OCI-M2 (cell line): ENCODE results near the gene HACD1.
"Not testable (repeated sequence)": the region's sequence is repeated elsewhere in the genome, so short reads cannot be mapped to it uniquely, and the experiment has no call there.

ENCODE experiments used
- DNase-seq: peaks from one replicate; lab custom pipeline; 2025; ENCODE audit not compliant: unreplicated experiment; lab: John Stamatoyannopoulos, UW

The HACD1 gene

DNA sequence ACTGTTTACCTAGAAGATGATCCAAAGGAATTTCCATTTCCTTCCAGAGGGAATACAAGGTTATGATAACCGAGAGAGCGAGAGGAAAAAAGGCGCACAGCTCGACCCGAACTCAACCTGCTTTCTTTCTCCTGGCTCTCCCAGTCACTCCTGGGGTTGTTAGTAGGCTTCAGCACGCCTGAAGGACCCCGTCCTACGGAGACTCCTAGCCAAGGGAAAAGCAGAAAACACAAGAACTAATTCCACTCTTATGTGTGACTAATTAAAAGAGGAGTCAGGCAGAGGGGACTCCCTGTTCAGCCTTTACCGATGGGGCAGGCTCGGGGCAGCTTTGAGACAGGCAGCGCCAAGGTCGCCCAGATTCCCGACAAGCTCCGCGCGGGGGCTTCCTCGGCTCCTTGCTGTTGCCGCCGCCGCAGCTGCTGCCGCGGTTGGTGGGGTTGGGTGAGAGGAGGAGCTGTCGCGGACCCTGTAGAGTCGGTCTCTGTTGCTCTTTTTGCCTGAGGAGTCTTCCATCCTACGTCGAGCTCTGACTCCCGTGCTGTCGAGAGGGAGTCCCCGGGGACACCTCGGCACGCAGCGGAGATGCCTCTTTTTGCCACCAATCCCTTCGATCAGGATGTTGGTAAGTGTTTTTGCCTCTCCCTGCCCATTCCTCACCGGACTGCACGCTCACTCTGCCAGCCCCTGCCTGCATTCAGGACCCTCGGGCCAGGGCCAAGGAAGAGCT is 26.7 kb upstream of the HACD1 start, which contains the start of gene STAM:
Gene STAM, plus strand, starts transcription at position 397 of the 730 bp plus-strand sequence. Its CDS starts 189 bp downstream, at position 586.
- DNase-seq = peak; percentile 92

DNA sequence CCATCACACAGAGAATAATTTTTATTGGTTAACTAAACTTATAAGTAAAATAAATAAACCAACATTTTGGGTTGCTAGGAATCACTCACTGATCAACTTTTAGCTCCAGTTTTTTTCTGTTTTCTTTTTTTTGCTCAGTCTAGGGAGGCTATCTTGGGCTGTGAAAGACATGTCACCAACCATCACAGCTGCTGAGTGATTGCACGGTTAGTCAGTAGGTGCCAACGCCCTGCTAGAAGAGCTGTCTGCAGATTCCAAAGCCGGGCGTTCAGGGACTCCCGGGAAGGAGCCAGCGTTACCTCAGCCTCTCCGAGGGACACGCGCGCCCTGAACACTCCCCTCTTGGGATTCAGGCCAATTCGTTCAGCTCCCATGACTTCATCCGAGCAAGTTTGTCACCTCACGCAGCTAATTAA is 26.2 kb upstream of the HACD1 start:
- no peak for DNase-seq

DNA sequence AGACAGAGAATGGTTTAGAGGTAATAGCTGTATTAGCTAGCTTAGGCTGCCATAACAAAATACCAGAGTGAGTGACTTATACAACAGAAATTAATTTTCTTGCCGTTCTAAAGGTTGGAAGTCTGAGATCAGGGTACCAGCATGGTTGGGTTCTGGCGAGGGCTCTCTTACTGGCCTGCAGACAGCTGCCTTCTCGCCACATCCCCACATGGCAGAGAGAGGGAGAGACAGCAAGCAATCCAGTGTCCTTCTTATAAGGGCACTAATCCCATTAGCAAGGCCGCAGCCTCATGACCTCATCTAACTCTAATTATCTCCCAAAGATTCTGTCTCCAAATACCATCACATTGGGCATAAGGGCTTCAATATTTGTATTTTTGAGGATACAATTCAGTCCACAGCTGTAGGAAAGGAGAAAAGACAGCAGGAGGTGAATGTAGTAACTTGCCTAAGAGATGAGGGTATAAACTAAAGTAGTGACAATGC is 23.2 kb upstream of the HACD1 start:
- DNase-seq = no peak

DNA sequence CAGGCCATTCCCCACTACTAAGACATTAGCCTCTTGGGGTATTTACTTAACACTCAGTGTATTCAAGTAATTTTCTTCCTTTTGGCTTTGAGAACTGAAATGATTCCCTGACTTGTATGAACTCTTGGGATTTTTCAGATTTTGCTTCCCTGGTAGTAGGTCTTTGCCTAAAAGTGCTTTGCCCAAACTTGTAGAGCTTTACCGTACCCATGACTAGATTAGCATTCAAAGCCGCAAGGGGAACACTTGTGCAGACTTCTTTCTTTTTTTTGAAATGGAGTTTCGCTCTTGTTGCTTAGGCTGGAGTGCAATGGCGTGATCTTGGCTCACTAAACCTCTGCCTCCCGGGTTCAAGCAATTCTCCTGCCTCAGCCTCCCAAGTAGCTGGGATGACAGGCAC is 20.7 kb upstream of the HACD1 start:
- DNase-seq = no peak

DNA sequence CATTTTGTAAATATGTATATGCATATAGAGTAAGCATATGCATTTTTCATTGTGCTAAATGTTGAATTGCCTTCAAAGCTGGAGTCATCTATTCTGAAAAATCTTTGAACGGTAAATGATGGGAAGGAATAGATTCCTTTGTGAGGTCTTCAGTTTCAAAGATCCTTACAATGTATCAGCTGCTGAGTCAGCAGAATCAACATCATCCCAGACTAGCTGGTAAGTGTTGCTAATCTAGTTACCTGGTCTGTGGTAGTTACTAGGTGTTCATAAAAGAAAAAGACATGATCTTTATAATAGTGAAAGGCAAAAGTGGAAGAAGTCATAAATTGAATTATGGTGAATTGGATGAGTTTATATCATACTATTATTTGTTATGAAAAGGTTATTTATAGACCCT is 16.2 kb upstream of the HACD1 start:
- no peak for DNase-seq

DNA sequence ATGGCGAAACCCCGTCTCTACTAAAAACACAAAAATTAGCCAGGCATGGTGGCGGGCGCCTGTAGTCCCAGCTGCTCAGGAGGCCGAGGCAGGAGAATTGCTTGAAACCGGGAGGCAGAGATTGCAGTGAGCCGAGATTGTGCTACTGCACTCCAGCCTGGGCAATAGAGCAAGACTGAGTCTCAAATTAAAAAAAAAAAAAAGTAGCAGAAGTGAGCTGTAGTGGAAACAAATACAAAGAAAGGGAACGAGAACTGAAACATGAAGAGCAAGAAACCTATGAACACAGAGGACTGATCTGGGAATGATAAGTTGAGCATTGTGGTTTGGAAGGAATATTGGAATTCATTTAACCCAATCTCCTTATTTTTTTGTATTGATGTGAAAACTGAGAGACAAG is 15.4 kb upstream of the HACD1 start:
- DNase-seq = not testable (repeated sequence)

DNA sequence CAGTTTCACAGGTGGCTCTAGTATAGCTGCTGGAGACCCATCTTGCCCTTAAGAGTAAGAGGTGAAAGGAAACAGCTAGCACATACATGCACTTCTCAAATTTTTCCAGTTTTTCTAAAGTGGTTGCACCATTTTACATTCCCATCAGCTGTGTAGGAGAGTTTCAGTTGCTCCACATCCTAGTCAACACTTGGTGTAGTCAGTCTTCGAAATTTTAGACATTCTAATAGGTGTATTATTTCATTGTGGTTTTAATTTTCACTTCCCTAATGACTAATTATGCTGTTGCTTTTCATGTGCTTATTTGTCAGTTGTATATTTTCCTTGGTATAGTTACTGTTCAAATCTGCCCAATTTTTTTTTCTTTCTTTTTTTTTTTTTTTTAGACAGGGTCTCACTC is 9.5 kb upstream of the HACD1 start:
- no peak for DNase-seq

DNA sequence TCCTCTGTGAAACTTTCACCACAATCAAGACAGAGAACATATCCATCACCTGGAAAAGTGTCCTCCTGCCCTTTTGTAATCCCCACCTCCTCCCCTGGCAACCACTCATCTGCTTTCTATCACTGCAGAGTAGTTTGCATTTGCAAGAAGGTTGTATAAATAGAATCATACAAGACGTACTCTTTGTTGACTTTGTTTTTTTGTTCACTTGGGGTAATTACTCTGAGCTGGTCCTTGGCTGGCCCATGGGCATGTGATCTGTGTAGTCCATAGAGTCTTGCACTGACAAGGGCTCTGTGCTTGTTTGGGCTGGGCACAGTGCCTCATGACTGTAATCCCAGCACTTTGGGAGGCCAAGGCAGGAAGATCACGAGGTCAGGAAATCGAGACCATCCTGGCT is 7.8 kb upstream of the HACD1 start:
- DNase-seq = no peak

DNA sequence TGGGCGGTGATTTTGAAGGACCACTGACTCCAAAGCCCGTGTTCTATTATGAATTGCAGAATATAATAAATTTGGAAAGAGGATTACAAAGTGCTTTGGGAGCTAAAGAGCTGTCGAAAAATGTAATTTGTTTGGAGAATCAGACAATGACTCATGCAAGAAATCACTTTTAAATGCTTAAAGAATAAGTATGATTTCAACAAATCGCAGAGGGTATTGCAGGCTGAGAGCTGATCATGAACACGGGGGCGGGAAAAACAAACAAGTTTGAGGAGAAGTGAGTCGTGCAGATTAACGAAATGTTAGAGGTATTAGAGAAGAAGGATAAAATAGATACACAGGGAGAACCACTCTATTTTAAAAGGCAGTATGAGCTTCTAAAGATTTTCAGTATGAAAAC is 4.9 kb upstream of the HACD1 start:
- no peak for DNase-seq

DNA sequence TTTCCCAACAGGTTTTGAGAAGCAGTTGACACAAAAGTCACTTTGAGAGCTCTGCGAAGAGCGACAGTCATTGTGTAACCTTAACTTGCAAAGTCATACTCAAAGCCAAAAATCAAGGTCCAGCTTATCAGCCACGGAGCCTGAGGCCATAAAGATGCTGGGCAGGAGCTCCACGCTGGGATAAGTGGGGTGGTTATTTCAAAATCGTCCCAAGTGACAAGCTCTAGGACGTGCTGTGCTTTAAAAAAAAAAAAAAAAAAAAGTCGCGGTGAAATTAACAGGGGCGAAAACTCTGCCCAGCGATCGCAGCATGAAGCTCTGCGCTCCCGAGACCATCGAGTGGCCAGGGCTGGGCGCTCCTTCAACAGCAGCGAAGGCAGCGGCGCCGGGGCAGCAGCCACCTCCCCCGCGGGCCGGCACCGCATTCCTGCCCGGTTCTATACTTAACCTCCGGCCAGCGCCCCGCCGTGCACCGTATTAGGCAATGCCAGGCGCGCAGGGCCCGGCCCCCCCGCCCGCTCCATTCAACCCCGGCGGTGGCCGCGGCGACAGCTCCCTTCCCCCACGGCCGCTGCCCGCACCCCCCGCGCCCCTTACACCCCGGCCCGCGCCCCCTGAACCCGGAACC is 657 bp downstream of the HACD1 start:
- DNase-seq = no peak

DNA sequence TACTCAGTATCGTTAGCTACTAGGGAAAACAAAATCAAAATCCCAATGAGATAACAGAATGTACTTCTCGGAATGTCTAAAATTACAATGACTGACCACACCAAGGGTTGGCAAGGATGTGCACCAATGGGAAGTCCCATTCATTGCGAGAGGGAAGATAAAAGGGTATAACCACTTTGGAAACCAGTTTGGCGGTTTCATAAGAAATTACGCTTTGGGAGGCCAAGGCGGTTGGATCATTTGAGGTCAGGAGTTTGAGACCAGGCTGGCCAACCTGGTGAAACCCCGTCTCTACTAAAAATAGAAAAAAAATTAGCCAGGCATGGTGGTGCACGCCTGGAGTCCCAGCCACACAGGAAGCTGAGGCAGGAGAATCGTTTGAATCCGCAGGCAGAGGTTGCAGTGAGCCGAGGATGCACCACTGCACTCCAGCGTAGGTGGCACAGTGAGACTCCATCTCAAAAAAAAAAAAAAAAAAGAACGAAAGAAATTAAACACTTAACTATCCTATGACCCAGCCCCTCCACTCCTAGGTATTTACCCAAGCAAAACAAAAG is 7.6 kb downstream of the HACD1 start:
- DNase-seq = no peak

DNA sequence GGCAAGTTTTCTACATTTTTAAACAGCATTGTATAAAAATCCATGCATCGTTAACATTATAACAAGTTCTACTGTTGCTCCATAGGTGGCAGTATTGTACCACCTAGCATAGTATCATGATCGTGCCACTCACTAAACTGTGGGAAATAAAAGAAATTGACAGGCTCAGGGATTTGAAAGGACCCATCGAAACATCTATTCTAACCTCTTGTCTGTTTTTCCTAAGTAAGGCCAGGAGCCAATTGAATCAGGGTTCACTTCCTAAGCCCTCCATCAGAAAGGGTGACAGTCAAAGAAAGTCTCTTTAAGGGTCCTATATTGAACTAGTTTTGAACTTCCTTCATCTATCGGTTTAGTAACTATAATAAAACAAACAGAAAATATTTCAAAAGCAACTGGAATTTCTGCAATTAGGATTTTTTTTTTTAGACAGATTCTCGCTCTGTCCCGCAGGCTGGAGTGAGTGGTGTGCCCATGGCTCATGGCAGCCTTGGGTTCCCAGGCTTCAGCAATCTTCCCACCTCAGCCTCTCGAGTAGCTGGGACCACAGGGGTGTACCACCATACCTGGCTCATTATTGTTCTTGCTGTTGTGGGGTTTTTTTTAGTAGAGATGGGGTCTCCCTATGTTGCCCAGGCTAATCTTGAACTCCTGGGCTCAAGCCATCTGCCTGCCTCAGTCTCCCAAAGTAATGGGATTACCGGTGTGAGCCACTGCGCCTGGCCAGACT is 9.4 kb downstream of the HACD1 start:
- DNase-seq = no peak

DNA sequence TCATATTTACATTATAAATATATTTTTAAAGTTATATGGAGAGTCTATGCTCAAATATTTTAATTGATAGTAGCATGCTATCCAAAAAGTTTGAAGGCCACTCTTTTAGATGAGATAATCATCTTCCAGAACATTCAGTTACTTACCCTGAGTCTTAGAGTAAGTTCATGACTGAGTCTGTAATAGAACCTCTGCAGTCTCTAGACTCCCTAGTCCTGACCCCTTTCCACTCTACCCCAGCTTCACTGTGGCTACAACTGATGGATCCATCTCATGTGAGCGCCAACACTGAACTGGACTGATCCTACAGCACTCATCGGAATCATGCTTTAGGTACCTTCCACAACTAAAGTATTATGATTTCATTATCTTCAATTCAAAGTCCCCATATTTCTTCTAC is 10.1 kb downstream of the HACD1 start:
- DNase-seq = no peak

DNA sequence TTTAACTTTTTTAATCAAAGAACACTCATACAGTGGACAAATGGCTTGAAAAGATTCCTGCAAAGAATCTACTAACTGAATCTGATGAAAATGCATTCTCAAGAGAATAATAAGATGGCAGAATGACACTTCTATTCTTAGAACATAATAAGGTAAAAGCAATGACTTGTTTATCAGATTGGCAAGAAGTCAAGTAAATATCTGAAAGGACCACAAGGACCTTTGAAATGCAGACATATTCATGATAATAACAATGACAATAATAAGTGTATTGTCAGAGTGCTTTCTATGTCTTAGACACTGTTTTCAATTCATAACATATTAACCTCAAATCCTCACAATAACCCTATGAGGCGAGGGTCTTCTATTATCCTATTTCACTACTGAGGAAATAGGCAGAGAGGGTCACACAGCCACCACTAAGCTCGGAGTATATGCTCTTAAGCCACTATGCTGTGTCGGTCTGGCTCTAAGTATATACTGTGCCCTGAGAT is 10.6 kb downstream of the HACD1 start:
- no peak for DNase-seq

DNA sequence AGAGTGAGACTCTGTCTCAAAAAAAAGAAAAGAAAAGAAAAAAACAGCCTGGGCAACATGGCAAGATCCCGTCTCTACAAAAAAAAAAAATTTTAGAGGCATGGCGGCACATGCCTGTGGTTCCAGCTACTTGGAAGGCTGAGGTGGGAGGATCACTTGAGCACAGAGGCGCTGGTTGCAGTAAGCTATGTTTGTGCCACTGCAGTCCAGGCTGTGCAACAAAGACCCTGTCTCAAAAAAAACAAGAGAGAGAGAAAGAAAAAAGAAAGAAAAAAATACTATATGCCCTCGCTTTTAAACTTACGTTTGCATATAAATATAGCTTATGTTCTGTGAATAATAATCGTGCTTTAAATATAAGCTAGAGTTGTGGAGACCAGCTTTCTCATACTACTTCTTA is 11.2 kb downstream of the HACD1 start:
- DNase-seq = no peak

DNA sequence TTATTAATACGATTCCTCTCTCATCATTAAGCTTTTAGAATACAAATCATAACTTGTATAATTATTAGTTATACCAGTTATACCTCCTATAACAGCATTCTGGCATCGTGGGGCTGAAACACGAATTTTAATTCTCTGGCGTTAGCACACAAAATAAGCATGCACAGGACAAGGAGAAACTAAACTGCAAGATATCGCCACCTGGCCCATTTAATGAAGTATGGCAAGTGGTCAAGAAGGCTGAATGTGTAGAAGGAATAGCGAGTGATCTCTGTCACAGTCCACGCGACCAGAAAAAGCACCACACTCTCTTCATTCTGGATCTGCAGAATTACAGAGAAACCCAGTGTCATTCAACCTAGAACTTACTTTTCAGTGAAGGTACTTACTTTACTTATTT is 18.1 kb downstream of the HACD1 start:
- DNase-seq = no peak

DNA sequence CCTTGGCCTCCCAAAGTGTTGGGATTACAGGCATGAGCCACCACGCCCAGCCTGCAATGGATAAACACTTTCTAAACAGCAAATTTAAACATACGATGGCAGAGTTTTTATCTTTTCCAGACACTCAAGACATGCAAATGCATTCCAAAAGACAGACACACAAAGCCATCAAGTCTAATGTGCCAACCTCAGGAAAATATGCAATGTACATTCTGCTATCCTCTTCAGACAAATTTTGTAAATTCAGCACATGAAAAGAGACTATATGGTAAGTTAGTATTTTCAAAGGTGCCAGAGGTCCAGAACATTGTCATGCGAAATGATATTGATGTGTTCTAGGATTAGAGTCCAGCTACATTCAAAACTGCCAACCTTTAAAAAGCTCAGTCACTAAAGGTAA is 19.8 kb downstream of the HACD1 start:
- no peak for DNase-seq

DNA sequence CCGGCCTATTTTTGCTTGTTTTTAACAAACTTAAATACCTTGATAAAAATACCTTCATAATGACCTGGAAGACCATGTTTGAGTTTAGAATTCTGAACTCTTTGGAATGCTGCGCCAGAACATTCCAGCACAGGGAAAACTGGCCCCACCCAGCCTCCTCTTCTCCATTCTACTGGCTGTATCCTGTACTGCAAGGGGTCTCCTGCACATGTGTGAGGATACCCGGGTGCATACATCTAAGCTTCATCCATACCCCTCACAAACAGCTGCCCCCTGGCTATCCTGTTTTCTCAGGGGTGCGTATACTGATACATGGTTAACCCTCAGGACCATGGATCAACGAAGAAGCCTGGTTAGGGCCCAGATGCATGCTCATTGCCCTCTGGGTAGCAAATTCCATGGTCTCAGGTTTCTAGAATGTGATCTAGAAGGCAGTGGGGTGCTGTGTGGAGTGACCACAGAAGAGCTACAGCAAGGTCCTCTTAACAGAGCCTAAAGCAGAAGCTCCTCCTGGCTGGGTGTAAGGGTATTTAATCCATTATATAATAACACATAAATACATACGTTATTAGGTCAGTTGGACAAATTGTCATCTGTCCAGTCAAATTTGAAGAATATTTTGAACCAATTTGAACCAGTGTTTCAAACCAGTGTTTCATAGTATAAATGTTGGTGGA is 26.1 kb downstream of the HACD1 start:
- no peak for DNase-seq

DNA sequence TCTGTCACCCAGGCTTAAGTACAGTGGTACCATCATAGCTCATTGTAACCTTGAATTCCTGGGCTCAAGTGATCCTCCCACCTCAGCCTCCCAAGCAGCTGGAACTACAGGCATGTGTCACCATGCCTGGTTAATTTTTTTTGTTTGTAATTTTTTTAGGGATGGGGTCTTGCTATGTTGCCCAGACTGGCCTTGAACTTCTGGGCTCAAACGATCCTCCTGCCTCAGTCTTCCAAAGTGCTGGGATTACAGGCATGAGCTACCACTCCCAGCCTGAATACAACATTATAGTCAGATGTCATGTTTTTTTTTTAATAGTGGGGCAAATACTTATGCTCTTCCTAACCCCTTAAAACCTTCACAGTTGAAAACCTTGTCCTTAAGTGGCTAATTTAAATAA is 27.9 kb downstream of the HACD1 start:
- DNase-seq = not testable (repeated sequence)

DNA sequence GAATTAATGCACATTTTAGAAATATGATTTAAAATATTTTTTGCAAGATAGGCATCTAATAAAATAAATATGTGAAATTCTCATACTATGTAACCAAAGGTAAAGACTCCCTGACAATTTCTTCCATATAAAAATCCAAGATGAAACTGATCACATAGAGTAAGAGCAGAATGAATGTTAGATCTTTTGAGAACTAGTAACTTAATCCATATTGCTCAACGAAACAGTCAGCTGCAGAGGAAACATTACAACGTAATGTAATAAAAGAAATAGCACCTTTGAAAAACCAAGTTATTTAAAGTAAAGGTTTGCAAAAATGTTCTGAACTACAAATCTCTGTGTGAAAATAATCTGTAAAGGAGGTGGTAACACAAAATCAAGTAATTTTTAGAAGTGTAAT is 28.8 kb downstream of the HACD1 start:
- no peak for DNase-seq

DNA sequence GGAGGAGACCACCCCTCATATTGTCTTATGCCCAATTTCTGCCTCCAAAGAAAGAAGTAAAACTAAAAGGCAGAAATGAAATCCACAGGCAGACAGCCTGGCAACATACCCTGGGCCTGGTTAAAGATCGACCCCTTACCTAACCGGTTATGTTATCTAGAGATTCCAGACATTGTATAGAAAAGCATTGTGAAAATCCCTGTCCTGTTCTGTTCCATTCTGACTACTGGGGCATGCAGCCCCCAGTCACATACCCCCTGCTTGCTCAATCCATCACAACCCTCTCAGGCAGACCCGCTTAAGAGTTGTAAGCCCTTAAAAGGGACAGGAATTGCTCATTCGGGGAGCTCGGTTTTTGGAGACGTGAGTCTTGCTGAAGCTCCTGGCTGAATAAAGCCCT is 29.9 kb downstream of the HACD1 start:
- not testable (repeated sequence) for DNase-seq
